ENCODE measurements around the gene IMMP2L. TPM values are rescaled to one million over a fixed set of nuclear protein-coding genes. Genes with fewer than 3 reads are reported as not detected.

Gene IMMP2L
- polyA plus RNA-seq, 1 of the 3 experiments (the other 2 are of a cell fraction): 10.7 TPM

- Histone ChIP-seq H3K9ac (no peak overlapping the region), H3K4me1 (ENCODE audit: control insufficient read depth in 1 of 2, insufficient read depth in 2 of 2, low read depth in 1 of 2, low read length in 1 of 2) (peaks cover 0 to 2% of the 10 kb centered on the region in 2 experiments; a peak in 1 of 4 replicates), H3K79me2 (ENCODE audit: insufficient read depth) (no peaks in the 10 kb centered on the region), H3K4me3 (ENCODE audit: low read depth in 2 of 2, low read length in 1 of 2) (no peak overlapping the region), H4K20me1 (ENCODE audit: insufficient read depth) (no peaks in the 10 kb centered on the region), H3K36me3 (replicated peaks in 1 of 2; ENCODE audit: control insufficient read depth in 1 of 2, insufficient read depth in 2 of 2, low read length in 1 of 2) (no peaks in the 10 kb centered on the region), H3K27ac (ENCODE audit: low read depth in 2 of 2, low read length in 1 of 2) (no peak overlapping the region), H3K4me2 (no peak overlapping the region), H3K9me2 (no peaks in the 10 kb centered on the region), H2AFZ (ENCODE audit: low read depth) (no peak overlapping the region), H3F3A (replicated peaks; ENCODE audit: insufficient read depth) (no peaks in the 10 kb centered on the region), H3K27me3 (ENCODE audit: insufficient read depth) (no peaks in the 10 kb centered on the region), H3K9me3 (no peaks in the 10 kb centered on the region)
- POLR2A ChIA-PET: no interaction called here
- no peak for TF ChIP-seq PBX3 (IDR thresholded peaks at IDR 0.05)
- no peak for TF ChIP-seq ELF1 (IDR thresholded peaks at IDR 0.05)
- TF ChIP-seq GABPA (IDR thresholded peaks at IDR 0.05; ENCODE audit: low read depth): no peak
- no peak for TF ChIP-seq EZH2phosphoT487 (IDR thresholded peaks at IDR 0.05; ENCODE audit: borderline replicate concordance, low read depth)
- TF ChIP-seq YY1 (IDR thresholded peaks at IDR 0.05; ENCODE audit: low read depth): no peak
- TF ChIP-seq RXRA (IDR thresholded peaks at IDR 0.05; ENCODE audit: borderline replicate concordance, low read depth): no peak
- no peak for TF ChIP-seq USF2 (IDR thresholded peaks at IDR 0.05; ENCODE audit: borderline replicate concordance, low read depth, low read length)
- no peak for TF ChIP-seq REST (IDR thresholded peaks at IDR 0.05; ENCODE audit: low read depth, low read length)
- no peak for TF ChIP-seq MAX (IDR thresholded peaks at IDR 0.05; ENCODE audit: low read depth)
- no peak for TF ChIP-seq POLR2AphosphoS5 (IDR thresholded peaks at IDR 0.05; ENCODE audit: low read depth, low read length)
- no peak for TF ChIP-seq GATA2 (CRISPR knock-in tag; IDR thresholded peaks at IDR 0.05)
- no peak for TF ChIP-seq TAF1 (IDR thresholded peaks at IDR 0.05; ENCODE audit: borderline replicate concordance, low read depth, low read length)
- TF ChIP-seq RAD21 (IDR thresholded peaks at IDR 0.05; ENCODE audit: low read length): no peak
- TF ChIP-seq RFX5 (IDR thresholded peaks at IDR 0.05; ENCODE audit: low read length): no peak
- no peak for TF ChIP-seq FOXM1 (IDR thresholded peaks at IDR 0.05; ENCODE audit: low read depth)
- TF ChIP-seq FOSL2 (IDR thresholded peaks at IDR 0.05; ENCODE audit: borderline replicate concordance, low read depth): no peak
- no peak for TF ChIP-seq SMC3 (IDR thresholded peaks at IDR 0.05; ENCODE audit: low read depth, low read length)
- no peak for TF ChIP-seq TCF12 (IDR thresholded peaks at IDR 0.05)
- CTCF ChIA-PET: interaction anchor here (1.1 to 1.5 kb wide), 3 partner anchors 9 to 43 kb away, joined by 3 to 4 read pairs (median 3); no protein-coding TSS in a partner anchor
- DNase-seq: no peak
Observed at GRCh38 chr7:111429781-111430180, 132.5 kb downstream of the IMMP2L start.

Measured in SK-N-SH (cell line).